Panc1 (cell line): ENCODE data around the gene ZNF511. TPM values are rescaled to one million over a fixed set of nuclear protein-coding genes. Genes with fewer than 3 reads are reported as not detected.

Experiments used
- ATAC-seq: fragments of 200-7000 bp; cut with Tn5 transposase; 2 replicates; pipeline ENCODE4 v1.9.1; 2020; ENCODE audit warnings: mild to moderate bottlenecking, moderate library complexity
- BruUV-seq: library from RNA; stranded (reverse); fragments of 400-500 nt; replicated peaks from 2 replicates; lab custom pipeline; 2021; lab: Mats Ljungman, UMichigan
- CTCF ChIA-PET: fragments of 300-600 bp; sonication (Branson Sonifier 250); formaldehyde crosslinking; loops from one replicate; lab custom pipeline; 2022; ENCODE audit warnings: antibody characterized with exemption; lab: Charles Lee
- POLR2A ChIA-PET: fragments of 300-600 bp; sonication (Branson Sonifier 250); formaldehyde crosslinking; loops from one replicate; lab custom pipeline; 2022; ENCODE audit warnings: antibody characterized with exemption; lab: Charles Lee
- DNase-seq: peaks from one replicate; pipeline ENCODE4 v3.0.0-alpha.2; 2010; ENCODE audit warnings: low read depth, low spot score
- H3K27ac ChIP-seq: 2 replicates; pipeline ENCODE4 v1.5.1; 2011; ENCODE audit warnings: mild to moderate bottlenecking, low read length, inconsistent platforms
- H3K27me3 ChIP-seq: fragments of 200-500 bp; sonication (Bioruptor generic); 2 replicates; pipeline ENCODE4 v1.6.0; 2014; ENCODE audit warnings: low read length, inconsistent platforms; ENCODE audit not compliant: control insufficient read depth, insufficient read depth
- H3K36me3 ChIP-seq: fragments of 200-500 bp; sonication (Bioruptor generic); 2 replicates; pipeline ENCODE4 v1.5.1; 2014; ENCODE audit warnings: inconsistent platforms, mild to moderate bottlenecking, low read length, moderate library complexity; ENCODE audit not compliant: control insufficient read depth, insufficient read depth
- H3K4me1 ChIP-seq: 2 replicates; pipeline ENCODE4 v1.5.1; 2011; ENCODE audit warnings: inconsistent platforms, mild to moderate bottlenecking, low read length, moderate library complexity; ENCODE audit not compliant: control insufficient read depth, insufficient read depth
- H3K4me3 ChIP-seq, 2 experiments: 2 replicates each; pipeline ENCODE4 v1.5.1; 2011 to 2012; ENCODE audit warnings: low read depth in 2 of 2, low read length in 2 of 2, mild to moderate bottlenecking in 2 of 2, inconsistent platforms in 1 of 2, moderate library complexity in 1 of 2
- H3K9me3 ChIP-seq: fragments of 200-500 bp; sonication (Bioruptor generic); 2 replicates; pipeline ENCODE4 v1.5.1; 2014; ENCODE audit warnings: low read depth, mild to moderate bottlenecking, inconsistent platforms, low read length, moderate library complexity; ENCODE audit not compliant: control insufficient read depth, insufficient read depth
- CTCF ChIP-seq: fragments of 450-650 bp; IDR thresholded peaks from 2 replicates; pipeline ENCODE4 v1.5.1; 2017; ENCODE audit warnings: mild to moderate bottlenecking
- POLR2AphosphoS5 ChIP-seq: IDR thresholded peaks from 2 replicates; pipeline ENCODE4 v1.6.1; 2012; ENCODE audit warnings: mild to moderate bottlenecking, low read depth, low read length, moderate library complexity
- REST ChIP-seq, 2 experiments: IDR thresholded peaks; 2 replicates each; pipeline ENCODE4 v1.6.1; 2011 to 2012; ENCODE audit warnings: low read depth in 2 of 2, control low read depth in 1 of 2, low read length in 1 of 2, mild to moderate bottlenecking in 1 of 2, moderate library complexity in 1 of 2; ENCODE audit not compliant: insufficient read depth in 1 of 2
- SIN3A ChIP-seq: IDR thresholded peaks from 2 replicates; pipeline ENCODE4 v1.6.1; 2012; ENCODE audit warnings: low read depth, mild to moderate bottlenecking, low read length, moderate library complexity, borderline replicate concordance; ENCODE audit not compliant: insufficient read depth
- TCF7L2 ChIP-seq: IDR thresholded peaks from 2 replicates; pipeline ENCODE4 v1.6.1; 2011; ENCODE audit warnings: mild to moderate bottlenecking, low read depth, low read length, inconsistent platforms
- in situ Hi-C: cut with HindIII; loops from 2 replicates; pipeline ENCODE4 v1.10.0; 2016; ENCODE audit warnings: low sequenced_read_pairs, low pct_unique_long_range_greater_than_20kb
- intact Hi-C: fragments of 100-400 bp; cut with micrococcal nuclease; formaldehyde crosslinking; loops from one replicate; pipeline ENCODE4 v1.10.0; 2022; ENCODE audit not compliant: unreplicated experiment
- total RNA-seq: library from RNA; stranded (reverse); gene quantifications from one replicate; pipeline ENCODE4 v1.2.1, GENCODE V29; 2021; ENCODE audit not compliant: unreplicated experiment

The ZNF511 gene
- total RNA-seq, 1 experiment from 2014 or later, result 93.8 TPM

- TF ChIP-seq SIN3A (no peak), REST (IDR thresholded peaks at IDR 0.05; ENCODE audit: insufficient read depth in 1 of 2, low read depth in 2 of 2, low read length in 1 of 2) (no peak), POLR2AphosphoS5 (no peak), TCF7L2 (no peak), CTCF (no peak)
- peaks cover 13% of the 10 kb centered on the region; the same call in 1 of the 2 replicates for H3K4me1 ChIP-seq
- no peaks in the 10 kb centered on the region for H3K27me3 ChIP-seq
- H3K4me3 ChIP-seq, result no peak overlapping the region
- no TSS peak for BruUV-seq
- intact Hi-C loops, result no loop called here
- POLR2A ChIA-PET, result no interaction called here
- no peak for DNase-seq
- in situ Hi-C loops, result no loop called here
- no peaks in the 10 kb centered on the region for H3K9me3 ChIP-seq
- CTCF ChIA-PET, result no interaction called here
- ATAC-seq, result no peak
- peaks cover 4% of the 10 kb centered on the region; the same call in 1 of the 2 replicates for H3K36me3 ChIP-seq
- no peak overlapping the region for H3K27ac ChIP-seq
Observed at GRCh38 chr10:133310399-133310755, 1.7 kb downstream of the ZNF511 start.

GRCh38 chr10:133310789-133311188 is 2.1 kb downstream of the ZNF511 start:
- intact Hi-C loops (no loop called here), in situ Hi-C loops (no loop called here)
- no peak for TF ChIP-seq CTCF
- no peak for TF ChIP-seq POLR2AphosphoS5
- no peak for TF ChIP-seq SIN3A
- TF ChIP-seq REST (IDR thresholded peaks at IDR 0.05; ENCODE audit: insufficient read depth in 1 of 2, low read depth in 2 of 2, low read length in 1 of 2), result no peak
- no peak for TF ChIP-seq TCF7L2
- Histone ChIP-seq H3K4me1 (peaks cover 13% of the 10 kb centered on the region; the same call in 1 of the 2 replicates), H3K27ac (no peak overlapping the region), H3K9me3 (no peaks in the 10 kb centered on the region), H3K36me3 (peaks cover 4% of the 10 kb centered on the region; the same call in 1 of the 2 replicates), H3K4me3 (no peak overlapping the region), H3K27me3 (no peaks in the 10 kb centered on the region)
- DNase-seq (no peak), ATAC-seq (no peak)
- BruUV-seq, result no TSS peak
- ChIA-PET POLR2A (no interaction called here), CTCF (no interaction called here)
